ENCODE measurements around the gene GLT6D1. TPM values are rescaled to one million over a fixed set of nuclear protein-coding genes. Genes with fewer than 3 reads are reported as not detected.

The GLT6D1 gene
- total RNA-seq, 1 donor from 2014 or later: not detected

GRCh38 chr9:135590486-135591079 lies 48.8 kb downstream of the GLT6D1 start:
- Histone ChIP-seq H3K36me3 (ENCODE audit: control insufficient read depth, insufficient read depth, low read length) (no peaks in the 10 kb centered on the region), H3K4me3 (ENCODE audit: low read depth, low read length) (no peak overlapping the region), H3K27me3 (ENCODE audit: control insufficient read depth, insufficient read depth, low read length) (no peaks in the 10 kb centered on the region)
- DNase-seq (ENCODE audit: low read depth): no peak
- no peak for TF ChIP-seq CTCF (IDR thresholded peaks at IDR 0.05; ENCODE audit: insufficient read depth, low read length, poor library complexity, severe bottlenecking)

DNA sequence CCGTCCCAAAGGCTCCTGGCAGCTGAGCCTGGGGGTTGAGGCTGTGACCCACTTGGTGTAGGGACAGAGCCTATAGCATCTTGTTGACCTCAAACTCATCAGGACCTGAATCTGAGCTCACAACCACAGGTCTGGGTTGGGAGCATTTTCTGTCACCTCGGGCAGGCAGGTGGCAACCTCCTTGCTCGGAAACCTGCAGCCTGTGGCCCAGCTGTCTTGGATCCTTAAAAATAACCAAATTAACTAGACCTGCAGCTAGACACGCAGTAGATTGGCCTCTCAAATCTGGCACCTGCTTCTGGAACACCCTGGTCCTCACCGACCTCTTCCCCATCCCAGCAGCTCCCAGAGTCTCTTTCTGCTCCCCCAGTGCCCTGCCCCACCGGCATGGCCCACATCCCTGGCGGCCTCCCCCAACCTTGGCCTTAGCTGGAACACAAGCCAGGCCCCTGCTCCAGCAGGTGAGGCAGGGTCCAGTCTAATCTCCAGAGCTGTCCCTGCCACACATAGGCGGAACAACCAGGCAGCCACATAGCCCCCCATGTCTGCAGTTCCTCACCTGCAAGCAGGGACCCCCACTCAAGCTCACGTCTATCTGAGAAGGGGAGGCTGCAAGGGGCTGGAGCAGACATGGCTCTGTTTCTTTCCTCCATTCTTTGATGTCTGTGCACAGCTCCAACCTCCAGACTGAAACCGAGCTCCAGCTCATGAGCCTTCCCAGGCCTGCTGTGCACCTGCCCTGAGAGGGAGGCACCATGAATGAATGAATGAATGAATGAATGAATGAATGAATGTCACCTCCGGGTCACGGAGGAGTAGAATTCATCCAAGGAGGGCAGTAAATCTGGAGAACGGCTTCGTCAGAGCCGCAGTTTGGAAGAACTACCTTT lies 49.5 kb downstream of the GLT6D1 start:
- Histone ChIP-seq H3K36me3 (ENCODE audit: control insufficient read depth, insufficient read depth, low read length) (no peaks in the 10 kb centered on the region), H3K27me3 (ENCODE audit: control insufficient read depth, insufficient read depth, low read length) (no peaks in the 10 kb centered on the region), H3K4me3 (ENCODE audit: low read depth, low read length) (no peak overlapping the region)
- TF ChIP-seq CTCF (IDR thresholded peaks at IDR 0.05; ENCODE audit: insufficient read depth, low read length, poor library complexity, severe bottlenecking): no peak
- no peak for DNase-seq (ENCODE audit: low read depth)

GRCh38 chr9:135588886-135589595 lies 50.3 kb downstream of the GLT6D1 start:
- no peak for TF ChIP-seq CTCF (IDR thresholded peaks at IDR 0.05; ENCODE audit: insufficient read depth, low read length, poor library complexity, severe bottlenecking)
- Histone ChIP-seq H3K4me3 (ENCODE audit: low read depth, low read length) (no peak overlapping the region), H3K27me3 (ENCODE audit: control insufficient read depth, insufficient read depth, low read length) (no peaks in the 10 kb centered on the region), H3K36me3 (ENCODE audit: control insufficient read depth, insufficient read depth, low read length) (no peaks in the 10 kb centered on the region)
- DNase-seq (ENCODE audit: low read depth): no peak

- no peak for DNase-seq (ENCODE audit: low read depth)
- Histone ChIP-seq H3K4me3 (ENCODE audit: low read depth, low read length) (no peak overlapping the region), H3K27me3 (ENCODE audit: control insufficient read depth, insufficient read depth, low read length) (no peaks in the 10 kb centered on the region), H3K36me3 (ENCODE audit: control insufficient read depth, insufficient read depth, low read length) (no peaks in the 10 kb centered on the region)
- no peak for TF ChIP-seq CTCF (IDR thresholded peaks at IDR 0.05; ENCODE audit: insufficient read depth, low read length, poor library complexity, severe bottlenecking)
These were observed 51.0 kb downstream of the GLT6D1 start for GRCh38 chr9:135588371-135588770.

DNA sequence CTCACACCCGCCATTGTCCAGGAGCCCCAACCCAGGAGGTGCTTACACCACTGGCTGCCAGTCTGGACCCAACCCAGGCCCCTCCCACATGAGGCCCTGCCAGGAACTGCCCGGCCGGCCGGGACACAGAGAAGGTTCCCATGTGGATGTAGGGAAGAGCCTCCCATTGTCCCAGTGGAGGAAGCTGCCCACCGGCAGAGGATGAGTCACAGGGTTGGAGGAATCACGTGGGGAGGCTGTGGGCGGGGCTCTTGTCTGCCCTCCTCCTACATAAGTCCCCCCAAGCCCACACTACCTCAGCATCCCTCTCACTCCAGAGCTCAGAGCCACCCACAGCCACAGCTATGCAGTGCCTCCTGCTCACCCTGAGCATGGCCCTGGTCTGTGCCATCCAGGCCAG lies 51.7 kb downstream of the GLT6D1 start:
- Histone ChIP-seq H3K27me3 (ENCODE audit: control insufficient read depth, insufficient read depth, low read length) (no peaks in the 10 kb centered on the region), H3K4me3 (ENCODE audit: low read depth, low read length) (no peak overlapping the region), H3K36me3 (ENCODE audit: control insufficient read depth, insufficient read depth, low read length) (no peaks in the 10 kb centered on the region)
- no peak for TF ChIP-seq CTCF (IDR thresholded peaks at IDR 0.05; ENCODE audit: insufficient read depth, low read length, poor library complexity, severe bottlenecking)
- no peak for DNase-seq (ENCODE audit: low read depth)

Measured in kidney epithelial cell (primary cell).